Spleen (tissue), 11 donors: ENCODE measurements around the gene METTL24. TPM values are rescaled to one million over a fixed set of nuclear protein-coding genes. Genes with fewer than 3 reads are reported as not detected.

ENCODE experiments used
- DNase-seq: peaks from one replicate; pipeline ENCODE4 v3.0.0-alpha.2; 2020
- H3K27ac ChIP-seq, 8 donors: fragments of 200-600 bp; sonication (generic) in 7 of 8; 1 replicate in 4 of 8; 2 replicates in 4 of 8; pipeline versions ENCODE4 v1.5.0 to v1.8.0; 2016 to 2021; ENCODE audit warnings: inconsistent platforms in 4 of 8, mild to moderate bottlenecking in 4 of 8, moderate library complexity in 1 of 8
- H3K27me3 ChIP-seq, 7 donors: fragments of 200-600 bp; sonication (generic) in 6 of 7; replicated peaks in 1 of 7; 1 replicate in 4 of 7; 2 replicates in 3 of 7; pipeline versions ENCODE4 v1.5.0 to v1.8.0; 2016 to 2021; ENCODE audit warnings: inconsistent platforms in 3 of 7, mild to moderate bottlenecking in 1 of 7
- H3K36me3 ChIP-seq, 6 donors: fragments of 200-600 bp; sonication (generic) in 5 of 6; 1 replicate in 4 of 6; 2 replicates in 2 of 6; pipeline versions ENCODE4 v1.5.0 to v1.8.0; 2016 to 2021; ENCODE audit warnings: inconsistent platforms in 2 of 6
- H3K4me1 ChIP-seq, 6 donors: fragments of 200-600 bp; sonication (generic) in 5 of 6; 1 replicate in 3 of 6; 2 replicates in 3 of 6; pipeline versions ENCODE4 v1.5.0 to v1.8.0; 2016 to 2021; ENCODE audit warnings: inconsistent platforms in 3 of 6
- H3K4me3 ChIP-seq, 8 donors: fragments of 200-600 bp; sonication (generic) in 7 of 8; 1 replicate in 4 of 8; 2 replicates in 4 of 8; pipeline versions ENCODE4 v1.5.0 to v1.8.0; 2016 to 2021; ENCODE audit warnings: inconsistent platforms in 4 of 8, mild to moderate bottlenecking in 4 of 8, moderate library complexity in 2 of 8
- H3K9me3 ChIP-seq, 8 donors: fragments of 200-600 bp; sonication (generic) in 7 of 8; 1 replicate in 4 of 8; 2 replicates in 4 of 8; pipeline versions ENCODE4 v1.5.0 to v1.8.0; 2016 to 2021; ENCODE audit warnings: inconsistent platforms in 4 of 8
- POLR2A ChIP-seq, 3 donors: fragments of 450-650 bp; IDR thresholded peaks; one replicate each; pipeline ENCODE4 v1.5.1; 2017; ENCODE audit warnings: antibody characterized with exemption in 3 of 3, mild to moderate bottlenecking in 1 of 3
- POLR2AphosphoS5 ChIP-seq, 3 donors: sonication (generic); formaldehyde crosslinking; IDR thresholded peaks; one replicate each; pipeline ENCODE4 v1.5.1; 2017; ENCODE audit warnings: antibody characterized with exemption in 3 of 3
- WGBS, 5 donors: extraction: QIAGEN DNeasy Blood & Tissue Kit in 3 of 5; methylation state at CpG; one replicate each; pipeline versions ENCODE4 v1.1.5 to v1.1.7; 2013 to 2018; 5-methylcytosine and 5-hydroxymethylcytosine counted together
- intact Hi-C: fragments of 100-400 bp; cut with DNase I; formaldehyde crosslinking; loops from one replicate; pipeline ENCODE4 v1.15.0; 2023; ENCODE audit warnings: low total_unique reads
- polyA plus RNA-seq, 3 donors: library from polyadenylated mRNA; stranded (reverse); fragments of 200-250 nt; gene quantifications; one replicate each; pipeline ENCODE4 v1.2.1, GENCODE V29; 2013
- total RNA-seq, 7 donors: library from RNA; depleted of rRNA in 3 of 7; stranded (reverse); fragments of >200 nt in 3 of 7; fragmentation: NEBNext Ultra II Directional in 4 of 7; extraction: Animal tissue kit (Norgen Biotek cat#: 25700) in 4 of 7; gene quantifications; one replicate each; pipeline versions ENCODE4 v1.1.0 to v1.2.1, GENCODE V29; 2016 to 2021
- TF ChIP-seq, protein P1 (sequence below), 11 experiments: fragments of 200-600 bp in 7 of 11; fragments of 450-650 bp in 4 of 11; sonication (generic) in 4 of 11; IDR thresholded peaks in 8 of 11; conservative IDR thresholded peaks in 3 of 11; 1 replicate in 7 of 11; 2 replicates in 4 of 11; pipeline versions ENCODE4 v1.4.0 to v1.8.0; 2016 to 2021; ENCODE audit warnings: antibody characterized with exemption in 11 of 11, inconsistent platforms in 4 of 11, mild to moderate bottlenecking in 1 of 11
- donor health status: healthy with polysubstance abuse.
- donor health status: DM: no; HTN: no; CAD: no; lungs with moderate emphysema.
- donor health status: DM: no; HTN: no; CAD: no.
- donor health status: Bipolar disorder and iron deficiency.
- donor health status: healthy.
- donor health status: DM: no; HTN: no; CAD: no.
- donor health status: DM: yes; HTN: yes; CAD: no.

The METTL24 gene
- total and polyA plus RNA-seq, 10 donors = 0.67 to 1.2 (median 0.98) TPM; not detected in 5

GRCh38 chr6:110385458-110385863, 27.3 kb upstream of the METTL24 start:
- WGBS, 5 donors = 93 to 100% (median 94%) methylated on average over 1 of the region's 1 CpG
- intact Hi-C loops = no loop called here

GRCh38 chr6:110378552-110378951, 20.4 kb upstream of the METTL24 start:
- intact Hi-C loops = no loop called here
- no peak for TF ChIP-seq POLR2AphosphoS5 (IDR thresholded peaks at IDR 0.05)
- TF ChIP-seq POLR2A (IDR thresholded peaks at IDR 0.05) = no peak
- TF ChIP-seq, protein P1, sequence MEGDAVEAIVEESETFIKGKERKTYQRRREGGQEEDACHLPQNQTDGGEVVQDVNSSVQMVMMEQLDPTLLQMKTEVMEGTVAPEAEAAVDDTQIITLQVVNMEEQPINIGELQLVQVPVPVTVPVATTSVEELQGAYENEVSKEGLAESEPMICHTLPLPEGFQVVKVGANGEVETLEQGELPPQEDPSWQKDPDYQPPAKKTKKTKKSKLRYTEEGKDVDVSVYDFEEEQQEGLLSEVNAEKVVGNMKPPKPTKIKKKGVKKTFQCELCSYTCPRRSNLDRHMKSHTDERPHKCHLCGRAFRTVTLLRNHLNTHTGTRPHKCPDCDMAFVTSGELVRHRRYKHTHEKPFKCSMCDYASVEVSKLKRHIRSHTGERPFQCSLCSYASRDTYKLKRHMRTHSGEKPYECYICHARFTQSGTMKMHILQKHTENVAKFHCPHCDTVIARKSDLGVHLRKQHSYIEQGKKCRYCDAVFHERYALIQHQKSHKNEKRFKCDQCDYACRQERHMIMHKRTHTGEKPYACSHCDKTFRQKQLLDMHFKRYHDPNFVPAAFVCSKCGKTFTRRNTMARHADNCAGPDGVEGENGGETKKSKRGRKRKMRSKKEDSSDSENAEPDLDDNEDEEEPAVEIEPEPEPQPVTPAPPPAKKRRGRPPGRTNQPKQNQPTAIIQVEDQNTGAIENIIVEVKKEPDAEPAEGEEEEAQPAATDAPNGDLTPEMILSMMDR (IDR thresholded peaks at IDR 0.05 in 8 of 11, conservative IDR thresholded peaks at IDR 0.05 in 3 of 11) = no peak
- Histone ChIP-seq H3K36me3 (no peaks in the 10 kb centered on the region), H3K27me3 (no peaks in the 10 kb centered on the region), H3K4me1 (no peaks in the 10 kb centered on the region), H3K27ac (no peak overlapping the region), H3K4me3 (no peak overlapping the region), H3K9me3 (no peaks in the 10 kb centered on the region)
- WGBS, 5 donors = 82 to 93% (median 90%) methylated on average over 9 of the region's 9 CpGs
- DNase-seq = no peak

More at GRCh38 chr6:110385458-110385863, 27.3 kb upstream of the METTL24 start:
- Histone ChIP-seq H3K4me1 (peaks cover 0 to 8% (median 0%) of the 10 kb centered on the region in 6 donors), H3K9me3 (no peaks in the 10 kb centered on the region), H3K27me3 (no peaks in the 10 kb centered on the region), H3K27ac (no peak overlapping the region), H3K4me3 (no peak overlapping the region), H3K36me3 (no peaks in the 10 kb centered on the region)
- no peak for TF ChIP-seq POLR2A (IDR thresholded peaks at IDR 0.05)
- TF ChIP-seq, protein P1 (IDR thresholded peaks at IDR 0.05 in 8 of 11, conservative IDR thresholded peaks at IDR 0.05 in 3 of 11) = no peak
- TF ChIP-seq POLR2AphosphoS5 (IDR thresholded peaks at IDR 0.05) = no peak
- DNase-seq = no peak

- H3K27me3 ChIP-seq = peaks cover 0 to 6% (median 0%) of the 10 kb centered on the region in 7 donors
- H3K4me3 ChIP-seq = no peak overlapping the region
- H3K9me3 ChIP-seq = no peaks in the 10 kb centered on the region
- TF ChIP-seq POLR2A (IDR thresholded peaks at IDR 0.05) = no peak
- no peak for TF ChIP-seq POLR2AphosphoS5 (IDR thresholded peaks at IDR 0.05)
- TF ChIP-seq, protein P1 (IDR thresholded peaks at IDR 0.05 in 8 of 11, conservative IDR thresholded peaks at IDR 0.05 in 3 of 11) = no peak
- H3K4me1 ChIP-seq = no peaks in the 10 kb centered on the region
- no peaks in the 10 kb centered on the region for H3K36me3 ChIP-seq
- intact Hi-C loops = no loop called here
- H3K27ac ChIP-seq = no peak overlapping the region
- DNase-seq = no peak
- WGBS, 5 donors = 54 to 76% (median 63%) methylated on average over 4 of the region's 4 CpGs
These were observed 10.9 kb upstream of the METTL24 start for GRCh38 chr6:110369066-110369465.

DNA sequence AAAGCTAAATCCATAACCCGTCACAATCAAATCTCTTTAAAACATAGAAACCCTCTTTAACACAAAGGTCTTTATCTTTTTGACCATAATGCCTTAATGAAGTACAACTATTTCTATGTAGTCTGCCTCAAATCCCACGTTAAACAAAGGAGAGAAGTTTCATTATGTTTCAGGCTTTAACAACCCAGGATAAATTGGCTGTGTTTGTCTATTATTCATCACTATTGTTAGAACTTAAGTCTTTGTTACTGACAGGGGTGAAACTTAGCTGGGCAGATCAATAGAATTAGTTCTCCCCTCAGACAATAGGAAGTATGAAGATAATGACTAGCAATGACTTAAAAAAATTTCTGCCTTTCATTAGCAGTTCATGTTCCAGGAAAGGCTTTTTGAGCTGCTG, 10.1 kb upstream of the METTL24 start:
- H3K27me3 ChIP-seq = peaks cover 0 to 6% (median 0%) of the 10 kb centered on the region in 7 donors
- intact Hi-C loops = no loop called here
- WGBS, 5 donors = 70 to 93% (median 79%) methylated on average over 2 of the region's 2 CpGs

More for the DNA sequence above, 10.1 kb upstream of the METTL24 start:
- DNase-seq = no peak
- H3K4me3 ChIP-seq = no peak overlapping the region
- no peaks in the 10 kb centered on the region for H3K36me3 ChIP-seq
- no peaks in the 10 kb centered on the region for H3K4me1 ChIP-seq
- no peak overlapping the region for H3K27ac ChIP-seq
- no peaks in the 10 kb centered on the region for H3K9me3 ChIP-seq
- TF ChIP-seq, protein P1 (IDR thresholded peaks at IDR 0.05 in 8 of 11, conservative IDR thresholded peaks at IDR 0.05 in 3 of 11) = no peak
- TF ChIP-seq POLR2AphosphoS5 (IDR thresholded peaks at IDR 0.05) = no peak
- TF ChIP-seq POLR2A (IDR thresholded peaks at IDR 0.05) = no peak
